B cell (primary cell): ENCODE measurements around the gene ATP5ME. TPM values are rescaled to one million over a fixed set of nuclear protein-coding genes. Genes with fewer than 3 reads are reported as not detected.

Experiments
- ATAC-seq: fragments of 200-7000 bp; cut with Tn5 transposase; one replicate; pipeline ENCODE4 v1.10.0; 2021; ENCODE audit warnings: low read depth, mild to moderate bottlenecking, moderate number of reproducible peaks, moderate library complexity
- CTCF ChIA-PET: fragments of 350-600 bp; sonication (Branson Sonifier 250); formaldehyde crosslinking; loops from one replicate; lab custom pipeline; 2021; ENCODE audit warnings: antibody characterized with exemption, inconsistent platforms; lab: Charles Lee
- POLR2A ChIA-PET: fragments of 350-600 bp; sonication (Branson Sonifier 250); formaldehyde crosslinking; loops from one replicate; lab custom pipeline; 2021; ENCODE audit warnings: antibody characterized with exemption; lab: Charles Lee
- DNase-seq: peaks from one replicate; pipeline ENCODE4 v3.0.0; 2013
- H2AFZ ChIP-seq: 2 replicates; pipeline ENCODE4 v1.6.1; 2012; ENCODE audit warnings: mild to moderate bottlenecking, low read depth, low read length; ENCODE audit not compliant: insufficient read depth, poor library complexity, severe bottlenecking
- H3K27ac ChIP-seq, 2 donors: 1 replicate in 1 of 2; 2 replicates in 1 of 2; pipeline ENCODE4 v1.5.1; 2012 to 2013; ENCODE audit warnings: low read length in 2 of 2, mild to moderate bottlenecking in 2 of 2, moderate library complexity in 1 of 2
- H3K27me3 ChIP-seq, 4 experiments: fragments of 200-600 bp in 1 of 4; sonication (generic) in 1 of 4; replicated peaks in 1 of 4; 1 replicate in 2 of 4; 2 replicates in 2 of 4; pipeline versions ENCODE4 v1.6.1 to v1.7.0; 2013 to 2016; ENCODE audit warnings: low read length in 3 of 4, mild to moderate bottlenecking in 2 of 4, mixed read lengths in 1 of 4, moderate library complexity in 1 of 4; ENCODE audit not compliant: insufficient read depth in 4 of 4, control insufficient read depth in 3 of 4; ENCODE audit errors: control extremely low read depth in 1 of 4
- H3K36me3 ChIP-seq, 2 experiments: replicated peaks in 1 of 2; 1 replicate in 1 of 2; 2 replicates in 1 of 2; pipeline versions ENCODE4 v1.6.1 to v1.7.1; 2013; ENCODE audit warnings: low read length in 1 of 2; ENCODE audit not compliant: insufficient read depth in 2 of 2, control insufficient read depth in 1 of 2; ENCODE audit errors: control extremely low read depth in 1 of 2, extremely low read depth in 1 of 2
- H3K4me1 ChIP-seq, 2 donors: fragments of 200-600 bp in 1 of 2; sonication (generic) in 1 of 2; 1 replicate in 1 of 2; 2 replicates in 1 of 2; pipeline versions ENCODE4 v1.5.1 to v1.6.1; 2013 to 2017; ENCODE audit warnings: low read length in 2 of 2; ENCODE audit not compliant: control insufficient read depth in 2 of 2, insufficient read depth in 2 of 2
- H3K4me2 ChIP-seq: replicated peaks from 2 replicates; pipeline ENCODE3; 2012; ENCODE audit warnings: mild to moderate bottlenecking, low read depth, low read length; ENCODE audit not compliant: poor library complexity, severe bottlenecking
- H3K4me3 ChIP-seq, 5 experiments: fragments of 200-600 bp in 1 of 5; sonication (generic) in 1 of 5; 1 replicate in 3 of 5; 2 replicates in 2 of 5; pipeline versions ENCODE4 v1.5.1 to v1.7.0; 2011 to 2016; ENCODE audit warnings: low read length in 4 of 5, mild to moderate bottlenecking in 4 of 5, low read depth in 2 of 5, control low read depth in 1 of 5, moderate library complexity in 1 of 5; ENCODE audit not compliant: insufficient read depth in 1 of 5; ENCODE audit errors: control extremely low read depth in 1 of 5, extremely low read depth in 1 of 5
- H3K79me2 ChIP-seq: fragments of 200-600 bp; sonication (generic); one replicate; pipeline ENCODE4 v1.6.0; 2016; ENCODE audit warnings: low read length; ENCODE audit not compliant: control insufficient read depth, insufficient read depth
- H3K9ac ChIP-seq: fragments of 200-600 bp; sonication (generic); 2 replicates; pipeline ENCODE4 v1.6.1; 2017; ENCODE audit warnings: mild to moderate bottlenecking, low read length, moderate library complexity
- H3K9me3 ChIP-seq, 3 donors: one replicate each; pipeline versions ENCODE4 v1.6.1 to v1.7.1; 2013; ENCODE audit warnings: low read length in 2 of 3; ENCODE audit not compliant: control insufficient read depth in 2 of 3, insufficient read depth in 1 of 3; ENCODE audit errors: control extremely low read depth in 1 of 3
- H4K20me1 ChIP-seq: 2 replicates; pipeline ENCODE4 v1.6.0; 2012; ENCODE audit warnings: mild to moderate bottlenecking, low read length; ENCODE audit not compliant: insufficient read depth, control insufficient read depth, poor library complexity, severe bottlenecking
- H3K27ac Mint-ChIP-seq: one replicate; pipeline ENCODE4 v1.8.0; 2021; ENCODE audit warnings: mixed read lengths
- H3K27me3 Mint-ChIP-seq: one replicate; pipeline ENCODE4 v1.8.0; 2021; ENCODE audit warnings: mixed read lengths
- H3K4me1 Mint-ChIP-seq: one replicate; pipeline ENCODE4 v1.8.0; 2021; ENCODE audit warnings: mixed read lengths
- H3K4me3 Mint-ChIP-seq: one replicate; pipeline ENCODE4 v1.8.0; 2021; ENCODE audit warnings: mixed read lengths
- H3K9me3 Mint-ChIP-seq: one replicate; pipeline ENCODE4 v1.8.0; 2022; ENCODE audit warnings: mixed read lengths; ENCODE audit not compliant: insufficient read depth
- CTCF ChIP-seq: fragments of 200-600 bp; IDR thresholded peaks from one replicate; pipeline ENCODE4 v1.8.0; 2022; ENCODE audit warnings: antibody characterized with exemption, mild to moderate bottlenecking
- EZH2 ChIP-seq: IDR thresholded peaks from 2 replicates; pipeline ENCODE4 v1.6.1; 2012; ENCODE audit warnings: borderline replicate concordance, low read depth, mild to moderate bottlenecking, moderate library complexity, low read length; ENCODE audit not compliant: insufficient read depth, poor library complexity, severe bottlenecking
- WGBS: methylation state at CpG from one replicate; pipeline ENCODE4 v1.1.5; 2013; ENCODE audit warnings: missing lambda C conversion rate; ENCODE audit not compliant: insufficient coverage; 5-methylcytosine and 5-hydroxymethylcytosine counted together
- intact Hi-C: fragments of 100-400 bp; cut with micrococcal nuclease; formaldehyde crosslinking; loops from one replicate; pipeline ENCODE4 v1.10.0; 2022
- polyA plus RNA-seq: library from polyadenylated mRNA; depleted of rRNA; stranded (reverse); fragments of >200 nt; gene quantifications from 2 replicates; pipeline ENCODE4 v1.2.3, GENCODE V29; 2012
- total RNA-seq, 2 donors: library from RNA; stranded (reverse); fragments of 120-200 nt in 1 of 2; gene quantifications; 1 replicate in 1 of 2; 2 replicates in 1 of 2; pipeline versions ENCODE4 v1.2.3 to v1.2.4, GENCODE V29; 2013 to 2022

Gene ATP5ME
- total and polyA plus RNA-seq, 2 donors (not counting 1 experiment from before 2014, with no cell fraction given) = 129 to 153 TPM

- intact Hi-C loops = no loop called here
- WGBS = 90% methylated on average over 27 of the region's 32 CpGs
- H3K27me3 Mint-ChIP-seq = peaks cover 12% of the 10 kb centered on the region
- ATAC-seq (no peak), DNase-seq (no peak)
- POLR2A ChIA-PET = no interaction called here
- H3K9ac ChIP-seq = no peak overlapping the region
- no peak overlapping the region for H3K4me2 ChIP-seq
- H3K27ac ChIP-seq = no peak overlapping the region
- CTCF ChIA-PET = interaction anchor here (0.5 kb wide), 1 partner anchor 253 kb away, joined by 3 read pairs; no protein-coding TSS in a partner anchor
- H3K4me3 Mint-ChIP-seq = no peak overlapping the region
- H3K4me1 ChIP-seq = no peaks in the 10 kb centered on the region
- no peak overlapping the region for H3K4me3 ChIP-seq
- no peak overlapping the region for H2AFZ ChIP-seq
- no peaks in the 10 kb centered on the region for H3K79me2 ChIP-seq
- peaks cover 6% of the 10 kb centered on the region for H3K9me3 Mint-ChIP-seq
- no peaks in the 10 kb centered on the region for H3K36me3 ChIP-seq
- H3K4me1 Mint-ChIP-seq = no peaks in the 10 kb centered on the region
- no peaks in the 10 kb centered on the region for H4K20me1 ChIP-seq
- TF ChIP-seq CTCF (no peak), EZH2 (no peak)
- peaks cover 0 to 37% (median 0%) of the 10 kb centered on the region in 3 donors for H3K9me3 ChIP-seq
- no peak overlapping the region for H3K27ac Mint-ChIP-seq
- no peaks in the 10 kb centered on the region for H3K27me3 ChIP-seq
Measured at GRCh38 chr4:637536-638280, 36.4 kb downstream of the ATP5ME start.

GRCh38 chr4:636628-637159 lies 37.4 kb downstream of the ATP5ME start:
- Histone ChIP-seq H3K79me2 (no peaks in the 10 kb centered on the region), H3K4me3 (no peak overlapping the region), H3K27ac (no peak overlapping the region), H3K4me2 (no peak overlapping the region), H3K4me1 (no peaks in the 10 kb centered on the region), H3K36me3 (no peaks in the 10 kb centered on the region), H3K27me3 (no peaks in the 10 kb centered on the region), H4K20me1 (no peaks in the 10 kb centered on the region), H3K9ac (no peak overlapping the region), H2AFZ (no peak overlapping the region), H3K9me3 (peaks cover 0 to 38% (median 0%) of the 10 kb centered on the region in 3 donors)
- peaks cover 12% of the 10 kb centered on the region for H3K27me3 Mint-ChIP-seq
- no peaks in the 10 kb centered on the region for H3K4me1 Mint-ChIP-seq
- 85% methylated on average over 7 of the region's 13 CpGs for WGBS
- no peak for TF ChIP-seq CTCF
- TF ChIP-seq EZH2 = no peak
- POLR2A ChIA-PET = no interaction called here
- DNase-seq (no peak), ATAC-seq (no peak)
- no peak overlapping the region for H3K27ac Mint-ChIP-seq
- CTCF ChIA-PET = no interaction called here
- H3K9me3 Mint-ChIP-seq = peaks cover 6% of the 10 kb centered on the region
- intact Hi-C loops = no loop called here
- no peak overlapping the region for H3K4me3 Mint-ChIP-seq
